ENCODE data around the gene ZNF275. TPM values are rescaled to one million over a fixed set of nuclear protein-coding genes. Genes with fewer than 3 reads are reported as not detected.

The ZNF275 gene
- total RNA-seq, 2 experiments from 2014 or later: 19.6 to 20.2 TPM

DNA sequence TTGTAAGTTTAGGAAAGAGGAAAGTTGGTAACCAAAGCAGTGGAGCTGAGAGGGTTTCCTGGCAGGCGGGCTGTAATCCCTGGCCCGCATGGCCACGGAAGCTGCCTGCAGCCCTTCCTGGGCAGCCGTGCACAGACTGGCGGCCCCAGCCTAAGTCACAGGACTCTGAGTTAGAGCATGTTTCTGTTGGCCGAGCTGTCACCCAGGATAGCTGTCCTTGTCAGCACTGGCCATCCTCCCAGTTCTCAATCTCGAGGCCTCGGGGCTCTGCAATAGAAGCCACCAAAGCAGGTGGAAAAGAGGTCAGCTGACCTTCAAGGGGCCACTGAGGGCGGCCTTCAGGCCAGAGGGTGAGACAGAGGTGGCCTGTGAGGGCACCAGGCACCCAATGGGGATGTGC is 46.7 kb downstream of the ZNF275 start:
- H3K9me3 ChIP-seq (ENCODE audit: low read length): no peaks in the 10 kb centered on the region
- no peak overlapping the region for H3K4me3 ChIP-seq (ENCODE audit: low read depth, low read length, poor library complexity, severe bottlenecking)
- no peaks in the 10 kb centered on the region for H3K36me3 ChIP-seq (ENCODE audit: insufficient read depth, low read length)
- CTCF ChIA-PET (ENCODE audit: unreplicated experiment): no interaction called here
- no peak overlapping the region for H3K4me2 ChIP-seq (ENCODE audit: low read length)
- H3K27ac ChIP-seq (ENCODE audit: low read depth, low read length, poor library complexity, severe bottlenecking): no peak overlapping the region
- no peaks in the 10 kb centered on the region for H3K4me1 ChIP-seq (ENCODE audit: insufficient read depth, low read length, poor library complexity, severe bottlenecking)
- H3K79me2 ChIP-seq (ENCODE audit: insufficient read depth, low read depth, low read length): no peaks in the 10 kb centered on the region
- no peak overlapping the region for H2AFZ ChIP-seq (ENCODE audit: low read length)
- POLR2A ChIA-PET: no interaction called here
- BruUV-seq (replicated peaks): no TSS peak
- intact Hi-C loops (cut with micrococcal nuclease; ENCODE audit: unreplicated experiment): no loop called here
- DNase-seq (ENCODE audit: low spot score): no peak
- no peaks in the 10 kb centered on the region for H4K20me1 ChIP-seq (ENCODE audit: insufficient read depth, low read length)
- no peaks in the 10 kb centered on the region for H3K9me2 ChIP-seq (ENCODE audit: insufficient read depth, low read length)
- TF ChIP-seq, protein P1, sequence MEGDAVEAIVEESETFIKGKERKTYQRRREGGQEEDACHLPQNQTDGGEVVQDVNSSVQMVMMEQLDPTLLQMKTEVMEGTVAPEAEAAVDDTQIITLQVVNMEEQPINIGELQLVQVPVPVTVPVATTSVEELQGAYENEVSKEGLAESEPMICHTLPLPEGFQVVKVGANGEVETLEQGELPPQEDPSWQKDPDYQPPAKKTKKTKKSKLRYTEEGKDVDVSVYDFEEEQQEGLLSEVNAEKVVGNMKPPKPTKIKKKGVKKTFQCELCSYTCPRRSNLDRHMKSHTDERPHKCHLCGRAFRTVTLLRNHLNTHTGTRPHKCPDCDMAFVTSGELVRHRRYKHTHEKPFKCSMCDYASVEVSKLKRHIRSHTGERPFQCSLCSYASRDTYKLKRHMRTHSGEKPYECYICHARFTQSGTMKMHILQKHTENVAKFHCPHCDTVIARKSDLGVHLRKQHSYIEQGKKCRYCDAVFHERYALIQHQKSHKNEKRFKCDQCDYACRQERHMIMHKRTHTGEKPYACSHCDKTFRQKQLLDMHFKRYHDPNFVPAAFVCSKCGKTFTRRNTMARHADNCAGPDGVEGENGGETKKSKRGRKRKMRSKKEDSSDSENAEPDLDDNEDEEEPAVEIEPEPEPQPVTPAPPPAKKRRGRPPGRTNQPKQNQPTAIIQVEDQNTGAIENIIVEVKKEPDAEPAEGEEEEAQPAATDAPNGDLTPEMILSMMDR (conservative IDR thresholded peaks at IDR 0.05; ENCODE audit: low read length): no peak
- TF ChIP-seq EZH2phosphoT487 (IDR thresholded peaks at IDR 0.05; ENCODE audit: borderline replicate concordance, low read depth, low read length): no peak

DNA sequence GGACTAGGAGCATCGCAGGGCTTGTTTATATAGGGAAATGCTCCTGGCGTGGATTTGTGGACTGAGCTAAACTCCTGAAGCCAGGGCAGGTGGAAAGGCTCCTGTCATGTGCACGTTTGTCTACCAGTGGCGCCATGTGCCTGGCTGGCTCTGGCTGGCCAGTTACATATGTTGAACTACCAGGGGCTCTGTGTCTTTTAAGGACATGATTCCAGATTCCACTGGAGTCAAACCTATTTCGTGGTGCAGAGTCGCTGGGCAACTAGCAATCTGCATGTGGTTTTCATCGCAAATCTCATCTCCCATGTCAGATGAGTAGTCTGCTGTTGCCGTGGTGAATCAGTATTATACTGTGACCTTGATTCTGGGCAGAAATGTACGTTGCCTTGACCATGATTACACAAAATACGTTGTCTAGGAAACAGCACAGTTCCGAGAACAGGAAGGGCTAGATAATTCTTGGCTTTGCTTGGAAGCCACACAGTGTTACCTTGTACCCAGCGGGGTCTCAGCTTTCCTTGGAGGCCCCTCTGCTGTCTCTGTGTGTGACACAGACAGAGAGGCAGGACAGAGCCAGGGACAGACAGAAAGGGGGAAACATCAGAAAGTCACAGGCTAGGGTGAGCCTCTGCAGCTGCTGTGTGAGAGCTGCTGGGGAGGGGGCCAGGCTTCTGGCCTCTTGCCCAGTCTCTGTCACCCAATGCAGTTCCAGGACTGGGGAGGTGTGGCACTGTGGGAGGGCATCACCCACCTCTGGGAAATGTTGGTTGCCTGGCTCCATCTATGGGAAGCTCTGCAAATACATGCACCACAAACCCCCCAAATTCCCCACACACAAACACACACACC is 48.0 kb downstream of the ZNF275 start:
- POLR2A ChIA-PET: no interaction called here
- peak; percentile 64 for DNase-seq (ENCODE audit: low spot score)
- CTCF ChIA-PET (ENCODE audit: unreplicated experiment): no interaction called here
- H3K4me2 ChIP-seq (ENCODE audit: low read length): no peak overlapping the region
- no peak overlapping the region for H2AFZ ChIP-seq (ENCODE audit: low read length)
- no peak for TF ChIP-seq EZH2phosphoT487 (IDR thresholded peaks at IDR 0.05; ENCODE audit: borderline replicate concordance, low read depth, low read length)
- TF ChIP-seq, protein P1 (conservative IDR thresholded peaks at IDR 0.05; ENCODE audit: low read length): peak; percentile 29; the same call in 1 of the 2 replicates
- H3K4me1 ChIP-seq (ENCODE audit: insufficient read depth, low read length, poor library complexity, severe bottlenecking): no peaks in the 10 kb centered on the region
- no peaks in the 10 kb centered on the region for H3K36me3 ChIP-seq (ENCODE audit: insufficient read depth, low read length)
- intact Hi-C loops (cut with micrococcal nuclease; ENCODE audit: unreplicated experiment): no loop called here
- H3K4me3 ChIP-seq (ENCODE audit: low read depth, low read length, poor library complexity, severe bottlenecking): no peak overlapping the region
- H3K79me2 ChIP-seq (ENCODE audit: insufficient read depth, low read depth, low read length): no peaks in the 10 kb centered on the region
- H3K27ac ChIP-seq (ENCODE audit: low read depth, low read length, poor library complexity, severe bottlenecking): no peak overlapping the region
- H3K9me2 ChIP-seq (ENCODE audit: insufficient read depth, low read length): no peaks in the 10 kb centered on the region
- no peaks in the 10 kb centered on the region for H3K9me3 ChIP-seq (ENCODE audit: low read length)
- no TSS peak for BruUV-seq (replicated peaks)
- no peaks in the 10 kb centered on the region for H4K20me1 ChIP-seq (ENCODE audit: insufficient read depth, low read length)
